Activated CD4-positive, CD25-positive, alpha-beta regulatory T cell (primary cell): ENCODE data around the gene FGF3.

Source experiments
- DNase-seq, 4 experiments: peaks; one replicate each; lab custom pipeline; 2025; lab: John Stamatoyannopoulos, UW

The FGF3 gene

DNA sequence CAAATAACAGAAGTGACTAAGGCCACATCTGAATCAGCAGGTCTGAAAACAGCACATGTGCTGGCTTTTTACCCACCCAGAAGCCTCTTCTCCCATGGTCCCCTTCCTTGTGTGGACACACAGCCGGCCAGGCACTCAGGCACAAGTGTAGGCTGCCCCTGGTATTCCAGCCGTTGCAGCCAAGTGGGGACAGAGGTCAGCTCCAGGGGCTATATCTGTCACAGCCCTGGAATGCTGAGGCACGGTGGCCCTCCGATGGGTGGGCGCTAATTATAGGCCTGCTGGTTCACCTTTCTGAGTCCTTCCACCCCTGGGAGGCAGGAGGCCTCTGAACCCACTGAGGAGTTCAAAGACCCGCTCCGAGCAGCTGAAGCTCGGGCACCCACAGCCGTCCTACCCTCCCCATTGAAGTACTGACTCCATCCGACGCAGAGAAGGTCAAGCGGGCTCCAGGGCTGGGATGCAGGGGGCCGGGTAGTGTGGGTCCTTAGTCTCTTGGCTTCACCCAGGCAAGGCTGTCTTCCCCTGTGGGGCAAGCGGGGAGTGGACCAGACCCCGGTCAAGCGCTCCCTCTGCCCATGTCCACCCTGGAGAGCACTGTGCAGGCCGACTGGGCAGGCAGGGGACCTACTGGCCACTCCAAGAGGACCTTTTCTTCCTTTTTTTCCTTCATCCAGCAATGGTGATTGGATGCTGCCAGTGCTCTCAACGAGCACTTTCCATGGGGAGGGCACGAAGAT lies 14.3 kb downstream of the FGF3 start:
- no peak for DNase-seq

DNA sequence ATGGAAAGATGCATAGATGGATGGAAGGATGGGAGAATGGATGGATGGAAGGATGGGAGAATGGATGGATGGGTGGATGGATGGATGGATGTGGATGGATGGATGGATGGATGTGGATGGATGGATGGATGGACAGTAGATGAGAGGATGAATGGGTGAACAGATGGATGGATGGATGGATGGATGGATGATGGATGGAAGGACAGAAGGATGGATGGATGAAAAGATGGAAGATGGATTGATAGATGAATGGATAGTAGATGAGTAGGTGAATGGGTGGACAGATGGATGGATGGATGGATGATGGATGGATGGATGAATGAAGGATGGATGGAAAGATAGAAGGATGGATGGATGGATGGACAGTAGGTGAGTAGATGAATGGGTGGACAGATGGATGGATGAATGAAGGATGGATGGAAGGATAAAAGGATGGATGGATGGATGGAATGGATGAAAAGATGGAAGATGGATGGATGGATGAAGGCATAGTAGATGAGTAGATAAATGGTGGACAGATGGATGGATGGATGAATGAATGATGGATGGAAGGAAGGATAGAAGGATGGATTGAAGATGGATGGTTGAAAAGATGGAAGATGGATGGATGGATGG lies 15.5 kb downstream of the FGF3 start:
- DNase-seq, result no peak

DNA sequence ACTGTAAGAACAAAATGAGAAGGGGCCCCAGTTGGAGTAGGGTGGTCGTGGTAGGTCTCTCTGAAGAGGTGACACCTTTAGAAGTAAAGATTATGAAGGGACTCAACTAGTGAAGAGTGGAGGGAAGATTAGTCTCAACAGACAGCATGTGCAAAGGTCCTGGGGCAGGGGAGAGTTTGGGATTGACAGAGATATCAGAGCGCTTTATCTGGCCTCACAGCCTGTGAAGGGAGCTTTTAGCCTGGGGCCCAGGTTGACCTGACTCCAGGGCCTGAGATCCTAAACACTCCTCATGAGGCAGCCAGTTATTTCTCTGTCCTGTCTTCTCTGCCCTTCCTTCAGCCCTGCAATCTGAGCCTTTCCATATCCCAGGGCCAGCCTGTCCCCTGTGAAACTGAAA lies 16.2 kb downstream of the FGF3 start:
- DNase-seq, result no peak

DNA sequence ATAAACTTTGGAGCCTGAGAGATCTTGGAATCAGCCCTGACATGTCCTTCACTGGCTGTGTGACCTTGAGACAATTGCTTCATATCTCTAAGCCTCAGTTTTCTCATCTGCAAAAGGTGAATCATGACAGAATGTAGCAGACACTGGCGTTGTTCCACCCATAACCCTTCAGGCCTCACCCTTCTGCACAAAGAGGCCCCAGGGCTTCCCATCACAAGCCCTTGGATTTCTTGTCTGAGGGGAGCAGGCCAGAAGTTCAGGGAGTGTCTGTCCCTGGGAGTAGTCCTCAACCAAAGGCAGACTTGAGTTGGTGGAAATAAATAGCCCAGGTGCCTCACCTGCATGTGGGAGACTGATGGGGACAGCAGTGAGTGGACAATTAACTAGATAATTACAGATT lies 16.6 kb downstream of the FGF3 start:
- no peak for DNase-seq

- DNase-seq, result no peak
These were observed 17.5 kb downstream of the FGF3 start for GRCh38 chr11:69801513-69802335.

GRCh38 chr11:69800278-69800677 lies 18.9 kb downstream of the FGF3 start:
- no peak for DNase-seq

- no peak for DNase-seq
These were observed 19.6 kb downstream of the FGF3 start for GRCh38 chr11:69799582-69799981.

DNA sequence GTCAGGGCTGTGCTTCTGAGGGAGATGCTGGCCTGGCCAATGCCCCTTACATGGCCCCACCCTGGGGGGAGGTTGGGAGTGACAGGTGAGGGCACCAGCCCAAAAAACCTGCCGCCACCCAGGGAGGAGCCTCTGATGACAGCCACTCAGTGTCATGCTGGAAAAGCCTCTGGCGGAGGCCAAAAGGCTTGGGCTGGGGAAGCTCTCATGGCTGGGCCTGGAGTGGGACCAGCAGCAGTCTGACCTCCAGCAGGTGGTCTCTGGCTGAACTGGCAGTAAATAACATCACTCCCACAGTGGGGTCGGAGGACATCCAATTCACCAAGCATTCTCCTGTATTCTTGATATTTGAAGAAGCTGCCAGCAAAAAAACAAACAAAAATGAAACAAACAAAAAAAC lies 20.1 kb downstream of the FGF3 start:
- DNase-seq, result no peak

- no peak for DNase-seq
These were observed 21.3 kb downstream of the FGF3 start for GRCh38 chr11:69797737-69798528.

DNA sequence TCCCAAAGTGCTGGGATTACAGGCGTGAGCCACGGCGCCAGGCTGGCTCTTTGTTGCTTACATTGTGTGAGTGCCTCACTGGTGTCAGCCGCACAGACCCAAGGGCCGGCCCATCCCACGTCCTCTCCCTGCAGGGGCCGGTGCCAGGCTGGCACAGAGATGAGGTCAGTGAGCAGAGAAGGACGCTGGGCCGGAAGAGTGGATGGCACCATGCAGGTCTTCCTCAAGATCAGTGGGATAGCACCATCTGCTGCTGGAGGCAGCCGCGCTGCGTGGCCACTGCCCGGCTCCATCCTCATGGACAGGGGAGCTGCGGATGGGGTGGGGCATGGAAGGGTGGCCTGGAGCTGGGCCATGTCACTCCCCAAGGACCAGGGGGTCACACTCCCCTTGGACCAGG lies 22.1 kb downstream of the FGF3 start:
- DNase-seq, result no peak

- no peak for DNase-seq
These were observed 23.2 kb downstream of the FGF3 start for GRCh38 chr11:69796063-69796462.

DNA sequence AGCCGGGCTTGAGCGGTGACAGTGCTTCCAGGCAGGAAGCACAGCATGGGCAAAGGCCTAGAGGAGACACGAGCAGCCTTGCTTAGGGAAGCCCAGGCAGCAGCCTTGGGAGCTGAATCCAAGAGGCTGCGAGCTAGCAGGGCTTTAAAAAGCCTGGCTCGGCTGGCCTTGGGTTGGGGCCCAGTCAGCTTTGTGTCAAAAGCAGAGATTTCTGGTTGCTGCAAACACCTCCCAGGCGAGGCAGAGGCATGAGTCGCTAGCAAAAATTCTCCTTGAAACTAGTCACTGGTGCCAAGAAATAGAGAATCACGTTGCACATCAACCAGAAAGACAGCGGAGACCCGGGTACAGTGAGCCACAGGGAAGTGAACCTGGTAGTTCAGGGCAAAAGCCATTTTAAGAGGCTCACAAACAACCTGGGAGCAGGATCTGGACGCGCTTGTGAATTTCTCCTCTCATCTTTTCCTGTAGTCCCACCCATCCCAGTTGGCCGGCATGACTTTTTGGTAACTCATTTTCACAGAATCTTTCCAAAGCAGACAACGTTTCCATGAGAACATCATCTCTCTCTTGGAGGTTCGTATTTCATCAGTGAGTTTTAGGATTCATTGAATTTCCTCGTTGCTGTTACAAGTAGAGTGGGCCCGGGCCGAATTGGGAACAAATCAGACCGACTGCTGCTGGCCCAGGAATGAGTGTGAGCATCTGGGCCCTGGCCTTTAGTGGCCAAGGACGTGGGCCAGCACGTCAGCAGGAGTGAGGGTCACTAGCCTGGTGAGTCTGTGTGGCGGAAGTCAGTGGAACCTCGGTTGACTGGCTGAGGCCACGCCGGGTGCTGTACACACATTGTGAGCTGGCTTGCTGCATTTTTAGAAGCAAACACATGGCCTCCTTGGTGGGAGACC lies 27.7 kb downstream of the FGF3 start:
- no peak for DNase-seq

GRCh38 chr11:69788956-69789355 lies 30.3 kb downstream of the FGF3 start:
- DNase-seq, result no peak

GRCh38 chr11:69787906-69788305 lies 31.3 kb downstream of the FGF3 start:
- DNase-seq, result no peak

DNA sequence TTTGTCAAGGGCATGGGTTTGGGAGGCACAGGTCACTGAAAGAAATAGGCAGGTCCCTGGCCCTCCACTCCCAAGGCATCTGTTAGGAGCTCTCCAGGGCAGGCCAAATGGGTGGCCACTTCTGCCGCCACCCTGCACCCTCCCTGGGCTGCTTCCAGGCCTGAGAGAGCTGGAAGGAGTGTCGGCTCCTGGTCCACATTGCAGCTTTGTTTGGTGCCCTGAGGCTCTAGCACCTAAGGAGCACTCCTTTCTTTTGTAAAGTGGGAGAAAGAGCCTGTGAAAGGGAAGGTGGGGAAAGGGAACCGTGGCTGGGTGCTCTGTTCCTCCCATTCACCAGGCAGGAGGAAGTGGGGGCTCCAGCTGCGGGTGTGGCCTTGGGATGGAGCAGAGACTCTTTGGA lies 31.8 kb downstream of the FGF3 start:
- DNase-seq, result no peak

- no peak for DNase-seq
These were observed 38.0 kb downstream of the FGF3 start for GRCh38 chr11:69781241-69781640.

- no peak for DNase-seq
These were observed 40.8 kb downstream of the FGF3 start for GRCh38 chr11:69778373-69778772.

DNA sequence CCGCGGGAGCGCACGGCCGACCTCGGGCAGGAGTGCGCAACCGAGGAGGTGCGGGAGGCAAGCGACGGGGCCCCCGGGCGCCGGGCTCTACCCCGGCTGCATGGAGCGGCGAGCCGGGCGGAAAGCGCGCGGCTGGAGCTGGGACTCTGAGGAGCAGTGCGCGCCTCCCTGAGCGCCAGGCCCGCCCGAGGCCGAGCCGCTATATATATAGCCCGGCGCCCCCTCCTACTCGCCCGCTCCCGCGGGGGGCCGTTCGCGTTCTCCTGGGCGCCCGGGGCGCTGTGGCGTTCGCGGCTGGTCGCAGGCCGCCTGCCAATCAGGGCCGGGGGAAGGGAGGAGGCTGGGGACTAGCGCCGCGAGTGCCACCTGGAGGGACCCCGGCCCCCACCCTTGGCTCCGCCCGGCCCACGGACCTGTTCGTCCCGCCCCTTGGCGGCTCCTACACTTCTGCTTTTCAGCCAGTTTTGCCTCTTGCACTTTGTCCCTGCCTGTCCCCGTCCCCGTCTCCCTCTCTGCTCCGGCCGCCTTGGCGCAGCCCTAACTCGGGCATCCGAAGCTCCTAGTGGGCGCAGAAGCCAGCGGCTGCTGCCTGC lies 44.0 kb downstream of the FGF3 start, which contains the start of gene FGF4:
Gene FGF4 (minus strand): TSS at position 179 of the 593 bp plus-strand sequence. CDS start 257 bp downstream, outside the sequence.
- DNase-seq, result no peak

DNA sequence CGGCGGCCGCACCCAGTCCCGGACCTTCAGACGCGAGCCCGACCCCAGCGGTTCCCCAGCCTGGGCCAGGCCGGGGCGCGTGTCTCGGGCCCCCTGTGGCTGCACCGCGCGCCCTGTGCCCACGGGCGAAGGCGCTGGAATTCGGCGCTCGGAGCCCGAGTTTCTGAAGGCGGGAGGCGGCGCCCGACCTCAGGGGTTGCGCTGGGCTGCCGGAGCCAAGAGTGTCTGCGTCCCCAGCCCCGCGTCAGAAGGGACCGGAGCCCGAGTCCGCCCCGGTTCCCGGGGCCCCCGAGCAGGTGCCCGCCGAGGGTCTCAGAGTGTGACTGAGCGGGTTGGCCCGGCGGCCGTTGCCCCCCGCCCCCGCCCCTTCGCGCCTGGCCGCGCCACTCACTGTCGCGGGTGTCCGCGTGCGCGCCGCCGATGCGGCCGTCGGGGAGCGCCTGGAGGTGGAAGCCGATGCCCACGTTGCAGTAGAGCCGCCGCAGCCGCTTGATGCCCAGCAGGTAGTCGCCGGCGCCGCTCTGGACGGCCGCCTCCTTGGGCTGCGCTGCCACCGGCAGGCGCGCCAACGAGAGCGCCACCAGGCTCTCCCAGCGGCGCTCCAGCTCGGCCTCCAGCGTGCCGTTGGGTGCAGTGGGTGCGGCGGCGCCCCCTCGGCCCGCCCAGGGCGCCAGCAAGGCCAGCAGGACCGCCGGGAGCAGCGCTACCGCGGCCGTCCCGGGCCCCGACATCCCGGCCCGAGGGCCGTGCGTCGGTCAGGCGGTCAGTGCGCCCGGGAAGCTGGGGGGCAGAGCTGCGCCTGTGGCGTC lies 44.7 kb downstream of the FGF3 start:
- DNase-seq, result no peak
